Neuronal stem cell (in vitro differentiated cells): ENCODE measurements around the gene SHISA9.

Source experiments
- DNase-seq: peaks from one replicate; pipeline ENCODE4 v3.0.0-alpha.2; 2013; ENCODE audit warnings: low spot score
- H2AFZ ChIP-seq: one replicate; pipeline ENCODE4 v1.6.1; 2013; ENCODE audit warnings: mild to moderate bottlenecking, low read length, inconsistent platforms
- H2AK5ac ChIP-seq: 2 replicates; pipeline ENCODE4 v1.6.1; 2013; ENCODE audit warnings: low read depth, mild to moderate bottlenecking, inconsistent platforms, low read length, moderate library complexity, mixed read lengths
- H2BK120ac ChIP-seq: 2 replicates; pipeline ENCODE4 v1.6.1; 2013; ENCODE audit warnings: low read depth, mild to moderate bottlenecking, inconsistent platforms, low read length, moderate library complexity, mixed read lengths
- H2BK12ac ChIP-seq: one replicate; pipeline ENCODE4 v1.6.1; 2013; ENCODE audit warnings: low read length, inconsistent platforms
- H2BK15ac ChIP-seq: 2 replicates; pipeline ENCODE4 v1.6.1; 2013; ENCODE audit warnings: mild to moderate bottlenecking, low read length, inconsistent platforms, mixed read lengths
- H2BK5ac ChIP-seq: one replicate; pipeline ENCODE4 v1.6.1; 2013; ENCODE audit warnings: inconsistent platforms, mild to moderate bottlenecking, low read length, moderate library complexity
- H3K14ac ChIP-seq: one replicate; pipeline ENCODE4 v1.6.1; 2013; ENCODE audit warnings: low read length, inconsistent platforms
- H3K18ac ChIP-seq: 2 replicates; pipeline ENCODE4 v1.6.1; 2013; ENCODE audit warnings: low read length, inconsistent platforms
- H3K23ac ChIP-seq: 2 replicates; pipeline ENCODE4 v1.6.1; 2013; ENCODE audit warnings: low read depth, mild to moderate bottlenecking, mixed read lengths, low read length, inconsistent platforms; ENCODE audit not compliant: poor library complexity
- H3K27ac ChIP-seq: replicated peaks from 3 replicates; pipeline ENCODE4 v1.5.1; 2013; ENCODE audit warnings: low read length, inconsistent platforms
- H3K27me3 ChIP-seq, 3 experiments: 2 replicates each; pipeline ENCODE4 v1.6.1; 2013; ENCODE audit warnings: low read length in 3 of 3, mild to moderate bottlenecking in 2 of 3, inconsistent platforms in 1 of 3, low read depth in 1 of 3, mixed read lengths in 1 of 3, moderate library complexity in 1 of 3; ENCODE audit not compliant: control insufficient read depth in 3 of 3, insufficient read depth in 3 of 3
- H3K36me3 ChIP-seq, 2 donors: replicated peaks in 1 of 2; 2 replicates each; pipeline ENCODE4 v1.6.1; 2013; ENCODE audit warnings: low read length in 2 of 2; ENCODE audit not compliant: control insufficient read depth in 2 of 2, insufficient read depth in 2 of 2
- H3K4ac ChIP-seq: 2 replicates; pipeline ENCODE4 v1.6.1; 2013; ENCODE audit warnings: inconsistent platforms, mild to moderate bottlenecking, low read length, moderate library complexity
- H3K4me1 ChIP-seq, 2 donors: 1 replicate in 1 of 2; 2 replicates in 1 of 2; pipeline ENCODE4 v1.6.1; 2013; ENCODE audit warnings: low read length in 2 of 2, low read depth in 1 of 2; ENCODE audit not compliant: control insufficient read depth in 2 of 2, insufficient read depth in 1 of 2
- H3K4me2 ChIP-seq: one replicate; pipeline ENCODE4 v1.6.1; 2013; ENCODE audit warnings: mild to moderate bottlenecking, low read length, inconsistent platforms; ENCODE audit not compliant: insufficient read depth, poor library complexity, severe bottlenecking
- H3K4me3 ChIP-seq, 2 donors: 2 replicates each; pipeline ENCODE4 v1.5.1; 2013; ENCODE audit warnings: low read length in 2 of 2, mild to moderate bottlenecking in 2 of 2, inconsistent platforms in 1 of 2, moderate library complexity in 1 of 2
- H3K79me1 ChIP-seq: one replicate; pipeline ENCODE4 v1.6.1; 2013; ENCODE audit warnings: low read depth, mild to moderate bottlenecking, inconsistent platforms, low read length, moderate library complexity
- H3K9ac ChIP-seq: one replicate; pipeline ENCODE4 v1.6.1; 2013; ENCODE audit warnings: mild to moderate bottlenecking, low read depth, low read length, inconsistent platforms; ENCODE audit not compliant: poor library complexity
- H3K9me3 ChIP-seq, 2 donors: replicated peaks in 1 of 2; 2 replicates each; pipeline versions ENCODE3 to v1.6.1; 2013; ENCODE audit warnings: low read length in 2 of 2, mild to moderate bottlenecking in 2 of 2, inconsistent platforms in 1 of 2, low read depth in 1 of 2, mixed read lengths in 1 of 2, moderate library complexity in 1 of 2; ENCODE audit not compliant: control insufficient read depth in 2 of 2, insufficient read depth in 1 of 2
- H4K8ac ChIP-seq: one replicate; pipeline ENCODE4 v1.6.1; 2013; ENCODE audit warnings: low read depth, mild to moderate bottlenecking, inconsistent platforms, low read length, moderate library complexity
- H4K91ac ChIP-seq: one replicate; pipeline ENCODE4 v1.6.1; 2013; ENCODE audit warnings: low read length, low read depth, mild to moderate bottlenecking, inconsistent platforms; ENCODE audit not compliant: poor library complexity
- WGBS, 2 donors: extraction: QIAGEN DNeasy Blood & Tissue Kit; methylation state at CpG; one replicate each; pipeline ENCODE4 v1.1.7; 2013; ENCODE audit warnings: missing lambda C conversion rate in 2 of 2, mixed read lengths in 1 of 2; ENCODE audit not compliant: insufficient read length in 2 of 2, insufficient replicate concordance in 1 of 2; ENCODE audit errors: extremely low coverage in 2 of 2; 5-methylcytosine and 5-hydroxymethylcytosine counted together

SHISA9 gene

GRCh38 chr16:12975766-12976165 is 74.4 kb downstream of the SHISA9 start:
- H2BK120ac ChIP-seq, result no peak overlapping the region
- no peak overlapping the region for H3K27ac ChIP-seq
- no peak overlapping the region for H3K14ac ChIP-seq
- DNase-seq, result no peak
- WGBS, 2 donors, result no CpG with 5 or more reads among the region's 3 CpGs
- no peaks in the 10 kb centered on the region for H3K79me1 ChIP-seq
- no peak overlapping the region for H3K4me3 ChIP-seq
- H2BK12ac ChIP-seq, result no peak overlapping the region
- H3K36me3 ChIP-seq, result no peaks in the 10 kb centered on the region
- H3K18ac ChIP-seq, result no peak overlapping the region
- no peak overlapping the region for H3K4me2 ChIP-seq
- no peak overlapping the region for H2BK5ac ChIP-seq
- H3K27me3 ChIP-seq, result no peaks in the 10 kb centered on the region
- no peak overlapping the region for H2BK15ac ChIP-seq
- no peaks in the 10 kb centered on the region for H3K9me3 ChIP-seq
- H2AFZ ChIP-seq, result no peak overlapping the region
- no peak overlapping the region for H3K9ac ChIP-seq
- no peak overlapping the region for H3K23ac ChIP-seq
- no peak overlapping the region for H3K4ac ChIP-seq
- no peak overlapping the region for H4K8ac ChIP-seq
- no peak overlapping the region for H2AK5ac ChIP-seq
- H3K4me1 ChIP-seq, result peaks cover 0 to 12% of the 10 kb centered on the region in 2 donors
- H4K91ac ChIP-seq, result no peak overlapping the region

- Histone ChIP-seq H3K23ac (no peak overlapping the region), H3K18ac (no peak overlapping the region), H3K36me3 (no peaks in the 10 kb centered on the region), H3K4me1 (peaks cover 0 to 6% of the 10 kb centered on the region in 2 donors), H4K8ac (no peak overlapping the region), H3K9me3 (peaks cover 0 to 3% of the 10 kb centered on the region in 2 donors), H4K91ac (no peak overlapping the region), H3K4me2 (no peak overlapping the region), H3K27ac (peak overlapping the region; percentile 30), H3K14ac (no peak overlapping the region), H2BK5ac (no peak overlapping the region), H3K4me3 (no peak overlapping the region), H3K9ac (no peak overlapping the region), H2AK5ac (no peak overlapping the region), H3K79me1 (no peaks in the 10 kb centered on the region), H2BK120ac (no peak overlapping the region), H3K4ac (no peak overlapping the region), H3K27me3 (no peaks in the 10 kb centered on the region), H2BK12ac (no peak overlapping the region), H2AFZ (no peak overlapping the region), H2BK15ac (no peak overlapping the region)
- WGBS, 2 donors, result no CpG with 5 or more reads among the region's 2 CpGs
- DNase-seq, result no peak
Observed at GRCh38 chr16:12976496-12976895, 75.1 kb downstream of the SHISA9 start.

GRCh38 chr16:12976936-12977335 is 75.5 kb downstream of the SHISA9 start:
- Histone ChIP-seq H3K27me3 (no peaks in the 10 kb centered on the region), H3K27ac (peak overlapping the region; percentile 30), H2AFZ (no peak overlapping the region), H4K91ac (no peak overlapping the region), H2BK12ac (no peak overlapping the region), H3K23ac (no peak overlapping the region), H2BK15ac (no peak overlapping the region), H2BK5ac (no peak overlapping the region), H3K14ac (no peak overlapping the region), H3K4me2 (no peak overlapping the region), H2BK120ac (no peak overlapping the region), H3K4ac (no peak overlapping the region), H3K9me3 (peaks cover 0 to 3% of the 10 kb centered on the region in 2 donors), H4K8ac (no peak overlapping the region), H3K4me3 (no peak overlapping the region), H2AK5ac (no peak overlapping the region), H3K79me1 (no peaks in the 10 kb centered on the region), H3K36me3 (no peaks in the 10 kb centered on the region), H3K9ac (no peak overlapping the region), H3K4me1 (peaks cover 0 to 6% of the 10 kb centered on the region in 2 donors), H3K18ac (no peak overlapping the region)
- DNase-seq, result peak; percentile 14
- WGBS, 2 donors, result no CpG with 5 or more reads among the region's 5 CpGs

GRCh38 chr16:12985516-12985915 is 84.1 kb downstream of the SHISA9 start:
- H4K8ac ChIP-seq, result no peak overlapping the region
- H3K27ac ChIP-seq, result no peak overlapping the region
- no peak for DNase-seq
- no peak overlapping the region for H4K91ac ChIP-seq
- no peak overlapping the region for H2BK12ac ChIP-seq
- no peak overlapping the region for H3K18ac ChIP-seq
- H2BK5ac ChIP-seq, result no peak overlapping the region
- peaks cover 0 to 3% of the 10 kb centered on the region in 2 donors for H3K9me3 ChIP-seq
- no peak overlapping the region for H3K9ac ChIP-seq
- H3K4ac ChIP-seq, result no peak overlapping the region
- H3K4me3 ChIP-seq, result no peak overlapping the region
- H2BK120ac ChIP-seq, result no peak overlapping the region
- H3K4me1 ChIP-seq, result no peaks in the 10 kb centered on the region
- H3K14ac ChIP-seq, result no peak overlapping the region
- no peaks in the 10 kb centered on the region for H3K79me1 ChIP-seq
- no peaks in the 10 kb centered on the region for H3K27me3 ChIP-seq
- H3K36me3 ChIP-seq, result no peaks in the 10 kb centered on the region
- no peak overlapping the region for H2AFZ ChIP-seq
- H2BK15ac ChIP-seq, result no peak overlapping the region
- no peak overlapping the region for H3K23ac ChIP-seq
- H2AK5ac ChIP-seq, result no peak overlapping the region
- no peak overlapping the region for H3K4me2 ChIP-seq
